Spleen (tissue), 11 donors: ENCODE results near the gene GPR31. TPM values are rescaled to one million over a fixed set of nuclear protein-coding genes. Genes with fewer than 3 reads are reported as not detected.

ENCODE experiments used
- DNase-seq: peaks from one replicate; pipeline ENCODE4 v3.0.0-alpha.2; 2020
- H3K27ac ChIP-seq, 8 donors: fragments of 200-600 bp; sonication (generic) in 7 of 8; 1 replicate in 4 of 8; 2 replicates in 4 of 8; pipeline versions ENCODE4 v1.5.0 to v1.8.0; 2016 to 2021; ENCODE audit warnings: inconsistent platforms in 4 of 8, mild to moderate bottlenecking in 4 of 8, moderate library complexity in 1 of 8
- H3K27me3 ChIP-seq, 7 donors: fragments of 200-600 bp; sonication (generic) in 6 of 7; replicated peaks in 1 of 7; 1 replicate in 4 of 7; 2 replicates in 3 of 7; pipeline versions ENCODE4 v1.5.0 to v1.8.0; 2016 to 2021; ENCODE audit warnings: inconsistent platforms in 3 of 7, mild to moderate bottlenecking in 1 of 7
- H3K36me3 ChIP-seq, 6 donors: fragments of 200-600 bp; sonication (generic) in 5 of 6; 1 replicate in 4 of 6; 2 replicates in 2 of 6; pipeline versions ENCODE4 v1.5.0 to v1.8.0; 2016 to 2021; ENCODE audit warnings: inconsistent platforms in 2 of 6
- H3K4me1 ChIP-seq, 6 donors: fragments of 200-600 bp; sonication (generic) in 5 of 6; 1 replicate in 3 of 6; 2 replicates in 3 of 6; pipeline versions ENCODE4 v1.5.0 to v1.8.0; 2016 to 2021; ENCODE audit warnings: inconsistent platforms in 3 of 6
- H3K4me3 ChIP-seq, 8 donors: fragments of 200-600 bp; sonication (generic) in 7 of 8; 1 replicate in 4 of 8; 2 replicates in 4 of 8; pipeline versions ENCODE4 v1.5.0 to v1.8.0; 2016 to 2021; ENCODE audit warnings: inconsistent platforms in 4 of 8, mild to moderate bottlenecking in 4 of 8, moderate library complexity in 2 of 8
- H3K9me3 ChIP-seq, 8 donors: fragments of 200-600 bp; sonication (generic) in 7 of 8; 1 replicate in 4 of 8; 2 replicates in 4 of 8; pipeline versions ENCODE4 v1.5.0 to v1.8.0; 2016 to 2021; ENCODE audit warnings: inconsistent platforms in 4 of 8
- CTCF ChIP-seq, 11 experiments: fragments of 200-600 bp in 7 of 11; fragments of 450-650 bp in 4 of 11; sonication (generic) in 4 of 11; IDR thresholded peaks in 8 of 11; conservative IDR thresholded peaks in 3 of 11; 1 replicate in 7 of 11; 2 replicates in 4 of 11; pipeline versions ENCODE4 v1.4.0 to v1.8.0; 2016 to 2021; ENCODE audit warnings: antibody characterized with exemption in 11 of 11, inconsistent platforms in 4 of 11, mild to moderate bottlenecking in 1 of 11
- POLR2A ChIP-seq, 3 donors: fragments of 450-650 bp; IDR thresholded peaks; one replicate each; pipeline ENCODE4 v1.5.1; 2017; ENCODE audit warnings: antibody characterized with exemption in 3 of 3, mild to moderate bottlenecking in 1 of 3
- POLR2AphosphoS5 ChIP-seq, 3 donors: sonication (generic); formaldehyde crosslinking; IDR thresholded peaks; one replicate each; pipeline ENCODE4 v1.5.1; 2017; ENCODE audit warnings: antibody characterized with exemption in 3 of 3
- WGBS, 5 donors: extraction: QIAGEN DNeasy Blood & Tissue Kit in 3 of 5; methylation state at CpG; one replicate each; pipeline versions ENCODE4 v1.1.5 to v1.1.7; 2013 to 2018; 5-methylcytosine and 5-hydroxymethylcytosine counted together
- intact Hi-C: fragments of 100-400 bp; cut with DNase I; formaldehyde crosslinking; loops from one replicate; pipeline ENCODE4 v1.15.0; 2023; ENCODE audit warnings: low total_unique reads
- polyA plus RNA-seq, 3 donors: library from polyadenylated mRNA; stranded (reverse); fragments of 200-250 nt; gene quantifications; one replicate each; pipeline ENCODE4 v1.2.1, GENCODE V29; 2013
- total RNA-seq, 7 donors: library from RNA; depleted of rRNA in 3 of 7; stranded (reverse); fragments of >200 nt in 3 of 7; fragmentation: NEBNext Ultra II Directional in 4 of 7; extraction: Animal tissue kit (Norgen Biotek cat#: 25700) in 4 of 7; gene quantifications; one replicate each; pipeline versions ENCODE4 v1.1.0 to v1.2.1, GENCODE V29; 2016 to 2021
- donor health status: healthy with polysubstance abuse.
- donor health status: DM: no; HTN: no; CAD: no; lungs with moderate emphysema.
- donor health status: DM: no; HTN: no; CAD: no.
- donor health status: Bipolar disorder and iron deficiency.
- donor health status: healthy.
- donor health status: DM: no; HTN: no; CAD: no.
- donor health status: DM: yes; HTN: yes; CAD: no.

The GPR31 gene
- total and polyA plus RNA-seq, 10 donors = 0.24 to 1.0 (median 0.94) TPM; not detected in 7

DNA sequence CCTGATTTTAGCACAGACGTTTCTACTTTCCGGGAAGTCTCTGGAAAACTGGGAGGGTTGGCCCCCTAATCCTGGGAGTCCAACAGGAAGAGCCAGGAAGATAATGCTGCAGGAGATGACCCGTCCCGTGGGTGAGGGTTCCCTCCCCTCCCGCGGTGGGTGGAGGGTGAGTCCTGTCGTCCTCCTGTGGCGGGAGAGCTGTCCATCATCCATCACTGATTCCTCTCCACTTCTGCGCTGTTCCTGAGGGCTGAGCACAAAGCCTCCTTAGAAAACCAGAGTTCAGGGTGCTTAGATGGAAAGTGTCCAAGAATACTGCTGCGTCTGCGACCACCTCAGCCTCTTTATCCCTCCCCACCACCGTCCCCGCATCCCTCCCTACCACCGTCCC, 40.9 kb downstream of the GPR31 start:
- H3K27me3 ChIP-seq = peaks cover 0 to 5% (median 0%) of the 10 kb centered on the region in 7 donors
- no peaks in the 10 kb centered on the region for H3K36me3 ChIP-seq
- H3K27ac ChIP-seq = peak overlapping the region in 3 of 8 donors; percentile 26 to 39 (median 36)
- 71 to 90% (median 82%) methylated on average over 13 to 14 of the region's 14 CpGs for WGBS, 5 donors
- H3K9me3 ChIP-seq = no peaks in the 10 kb centered on the region
- no peak for TF ChIP-seq POLR2A (IDR thresholded peaks at IDR 0.05)
- TF ChIP-seq CTCF (IDR thresholded peaks at IDR 0.05 in 8 of 11, conservative IDR thresholded peaks at IDR 0.05 in 3 of 11) = no peak
- no peak for TF ChIP-seq POLR2AphosphoS5 (IDR thresholded peaks at IDR 0.05)
- DNase-seq = no peak
- no peak overlapping the region for H3K4me3 ChIP-seq
- intact Hi-C loops = no loop called here
- H3K4me1 ChIP-seq = peaks cover 15 to 90% (median 65%) of the 10 kb centered on the region in 6 donors

GRCh38 chr6:167116109-167116837, 41.5 kb downstream of the GPR31 start:
- 74 to 84% (median 76%) methylated on average over 25 of the region's 25 CpGs for WGBS, 5 donors
- Histone ChIP-seq H3K27me3 (no peaks in the 10 kb centered on the region), H3K4me1 (peaks cover 11 to 90% (median 62%) of the 10 kb centered on the region in 6 donors), H3K4me3 (no peak overlapping the region), H3K27ac (peak overlapping the region in 3 of 8 donors; percentile 26 to 39 (median 36)), H3K9me3 (no peaks in the 10 kb centered on the region), H3K36me3 (no peaks in the 10 kb centered on the region)
- no peak for TF ChIP-seq POLR2AphosphoS5 (IDR thresholded peaks at IDR 0.05)
- TF ChIP-seq CTCF (IDR thresholded peaks at IDR 0.05 in 8 of 11, conservative IDR thresholded peaks at IDR 0.05 in 3 of 11) = no peak
- no peak for TF ChIP-seq POLR2A (IDR thresholded peaks at IDR 0.05)
- intact Hi-C loops = no loop called here
- no peak for DNase-seq

DNA sequence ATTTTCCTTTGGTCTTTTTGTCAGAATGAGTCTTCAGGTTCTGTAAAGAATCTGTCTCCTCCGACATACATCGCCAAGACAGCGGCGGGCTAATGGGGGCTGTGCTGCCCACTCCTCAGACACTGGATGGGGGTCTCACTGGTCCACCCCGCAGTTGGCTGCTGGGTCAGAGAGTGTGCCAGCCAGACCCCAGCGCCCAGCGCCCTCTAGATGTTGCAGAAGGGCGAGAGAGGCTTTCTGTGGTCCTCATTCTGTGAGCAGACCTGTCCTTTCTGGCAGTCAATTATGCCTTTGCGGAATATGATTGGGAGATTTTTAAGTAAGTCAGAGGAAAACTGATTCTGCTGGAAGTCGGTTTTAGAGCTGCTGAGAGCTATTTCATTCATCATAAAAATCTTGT, 42.7 kb downstream of the GPR31 start:
- H3K4me3 ChIP-seq = no peak overlapping the region
- no peaks in the 10 kb centered on the region for H3K36me3 ChIP-seq
- peak overlapping the region in 7 of 8 donors; percentile 7 to 92 (median 83) for H3K27ac ChIP-seq
- no peaks in the 10 kb centered on the region for H3K9me3 ChIP-seq
- no peak for TF ChIP-seq POLR2A (IDR thresholded peaks at IDR 0.05)
- no peaks in the 10 kb centered on the region for H3K27me3 ChIP-seq
- H3K4me1 ChIP-seq = peaks cover 10 to 90% (median 59%) of the 10 kb centered on the region in 6 donors
- DNase-seq = no peak
- 75 to 88% (median 80%) methylated on average over 8 to 10 of the region's 10 CpGs for WGBS, 5 donors
- intact Hi-C loops = no loop called here

- peak overlapping the region in 3 of 8 donors; percentile 14 to 62 (median 17) for H3K4me3 ChIP-seq
- intact Hi-C loops = no loop called here
- no peaks in the 10 kb centered on the region for H3K9me3 ChIP-seq
- peak overlapping the region; percentile 67 to 92 (median 83) for H3K27ac ChIP-seq
- TF ChIP-seq POLR2AphosphoS5 (IDR thresholded peaks at IDR 0.05) (peak; percentile 83 to 89 (median 84)), CTCF (IDR thresholded peaks at IDR 0.05 in 8 of 11, conservative IDR thresholded peaks at IDR 0.05 in 3 of 11) (no peak), POLR2A (IDR thresholded peaks at IDR 0.05) (peak in 1 of 3 donors; percentile 42)
- no peaks in the 10 kb centered on the region for H3K27me3 ChIP-seq
- 51 to 74% (median 62%) methylated on average over 25 of the region's 25 CpGs for WGBS, 5 donors
- no peaks in the 10 kb centered on the region for H3K36me3 ChIP-seq
- DNase-seq = peak; percentile 96
- peaks cover 7 to 90% (median 53%) of the 10 kb centered on the region in 6 donors for H3K4me1 ChIP-seq
Measured at GRCh38 chr6:167113935-167114910, 43.6 kb downstream of the GPR31 start.
